Esophagus (tissue), 2 donors: Measurements from ENCODE around the gene GATB. TPM values are rescaled to one million over a fixed set of nuclear protein-coding genes. Genes with fewer than 3 reads are reported as not detected.

Source experiments
- H3K27ac ChIP-seq, 2 donors: one replicate each; pipeline ENCODE4 v1.5.1; 2013; ENCODE audit warnings: low read depth in 2 of 2, mild to moderate bottlenecking in 2 of 2, inconsistent platforms in 1 of 2, low read length in 1 of 2, moderate library complexity in 1 of 2
- H3K27me3 ChIP-seq, 2 donors: one replicate each; pipeline ENCODE4 v1.6.1; 2013; ENCODE audit warnings: low read length in 2 of 2, control low read depth in 1 of 2, mild to moderate bottlenecking in 1 of 2; ENCODE audit not compliant: insufficient read depth in 2 of 2, control insufficient read depth in 1 of 2
- H3K36me3 ChIP-seq, 2 donors: one replicate each; pipeline ENCODE4 v1.6.1; 2013; ENCODE audit warnings: low read length in 1 of 2; ENCODE audit not compliant: control insufficient read depth in 2 of 2, insufficient read depth in 2 of 2
- H3K4me1 ChIP-seq, 2 donors: one replicate each; pipeline ENCODE4 v1.6.1; 2013; ENCODE audit warnings: low read length in 1 of 2; ENCODE audit not compliant: control insufficient read depth in 2 of 2, insufficient read depth in 2 of 2
- H3K4me3 ChIP-seq, 2 donors: one replicate each; pipeline ENCODE4 v1.5.1; 2013; ENCODE audit warnings: low read length in 2 of 2, mild to moderate bottlenecking in 2 of 2, low read depth in 1 of 2, moderate library complexity in 1 of 2
- H3K9me3 ChIP-seq, 2 donors: one replicate each; pipeline ENCODE4 v1.6.1; 2013; ENCODE audit warnings: mild to moderate bottlenecking in 2 of 2, low read depth in 1 of 2, low read length in 1 of 2, moderate library complexity in 1 of 2; ENCODE audit not compliant: control insufficient read depth in 2 of 2, insufficient read depth in 1 of 2
- WGBS, 2 donors: extraction: QIAGEN DNeasy Blood & Tissue Kit; methylation state at CpG; one replicate each; pipeline ENCODE4 v1.1.7; 2013; 5-methylcytosine and 5-hydroxymethylcytosine counted together
- polyA plus RNA-seq, 2 donors: library from polyadenylated mRNA; stranded (reverse); fragments of 200-250 nt; gene quantifications; one replicate each; pipeline ENCODE4 v1.2.3, GENCODE V29; 2013
- donor health status: healthy with polysubstance abuse.
- donor health status: Bipolar disorder and iron deficiency.

GATB gene
- polyA plus RNA-seq, 2 donors = 18.9 to 29.4 TPM

DNA sequence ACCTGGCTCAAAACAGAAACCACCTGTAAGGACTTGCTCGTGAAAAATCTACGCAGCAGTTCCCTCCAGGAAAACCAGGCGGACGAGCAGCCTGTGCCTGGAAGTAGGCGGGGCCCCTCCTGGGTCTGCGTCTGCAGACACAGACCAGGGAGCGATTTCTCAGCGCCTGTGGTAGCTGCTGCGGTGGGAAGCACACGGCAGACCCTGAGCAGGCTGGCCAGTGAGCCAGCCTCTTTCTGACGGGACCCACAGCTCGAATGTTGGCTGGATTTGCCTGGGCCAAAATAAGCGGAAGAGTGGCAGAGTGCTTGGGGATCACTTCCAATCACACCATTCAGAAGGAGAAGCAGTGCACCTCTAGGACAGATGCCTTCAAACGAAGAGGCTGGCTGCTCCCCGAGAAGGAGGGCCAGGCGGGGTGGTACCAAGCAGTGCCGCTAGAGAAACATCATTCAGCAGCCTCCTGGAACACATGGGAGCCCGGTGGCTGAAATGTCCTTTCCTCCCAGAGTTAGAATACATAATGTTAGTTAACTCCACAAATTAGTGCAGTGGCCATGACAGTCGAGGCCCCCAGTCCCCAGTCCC is 85.9 kb downstream of the GATB start:
- H3K4me3 ChIP-seq = peak overlapping the region; percentile 1 to 23
- peaks cover 2 to 8% of the 10 kb centered on the region in 2 donors for H3K4me1 ChIP-seq
- H3K27me3 ChIP-seq = no peaks in the 10 kb centered on the region
- peaks cover 0 to 6% of the 10 kb centered on the region in 2 donors for H3K36me3 ChIP-seq
- peak overlapping the region; percentile 60 to 80 for H3K27ac ChIP-seq
- 22 to 23% methylated on average over 19 of the region's 19 CpGs for WGBS, 2 donors
- H3K9me3 ChIP-seq = no peaks in the 10 kb centered on the region

DNA sequence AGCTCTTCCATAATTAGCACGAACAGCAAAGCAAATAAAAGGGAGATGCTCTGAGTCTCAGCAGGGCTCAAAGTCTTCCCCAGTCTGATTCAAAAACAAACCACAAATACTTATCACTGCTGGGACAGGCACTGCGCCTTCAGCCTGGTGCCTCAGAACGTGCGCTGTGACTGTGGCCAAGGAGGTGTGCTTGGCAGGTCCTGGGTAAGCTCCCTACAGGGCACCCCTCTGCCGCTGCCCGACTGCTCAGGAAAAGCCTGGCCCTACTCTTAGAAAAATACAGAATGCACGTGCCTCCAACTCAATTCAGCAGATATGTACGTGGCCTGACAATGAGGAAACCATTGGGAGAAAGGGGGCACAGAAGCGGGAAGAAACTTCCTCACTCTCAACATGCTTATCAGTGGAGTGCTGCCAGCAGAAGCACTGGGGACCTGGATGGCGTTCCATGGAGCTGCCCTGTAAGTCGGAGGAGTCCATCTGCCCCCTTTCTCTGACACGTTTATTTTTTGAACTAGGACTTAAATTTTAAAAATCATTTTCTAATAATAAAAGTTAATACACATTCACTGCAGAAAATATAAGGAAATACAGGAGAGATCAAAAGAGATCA is 86.8 kb downstream of the GATB start:
- Histone ChIP-seq H3K4me3 (no peak overlapping the region), H3K9me3 (no peaks in the 10 kb centered on the region), H3K36me3 (peaks cover 0 to 6% of the 10 kb centered on the region in 2 donors), H3K4me1 (peaks cover 2 to 8% of the 10 kb centered on the region in 2 donors), H3K27me3 (no peaks in the 10 kb centered on the region), H3K27ac (peak overlapping the region; percentile 13 to 37)
- 51 to 54% methylated on average over 12 of the region's 12 CpGs for WGBS, 2 donors

DNA sequence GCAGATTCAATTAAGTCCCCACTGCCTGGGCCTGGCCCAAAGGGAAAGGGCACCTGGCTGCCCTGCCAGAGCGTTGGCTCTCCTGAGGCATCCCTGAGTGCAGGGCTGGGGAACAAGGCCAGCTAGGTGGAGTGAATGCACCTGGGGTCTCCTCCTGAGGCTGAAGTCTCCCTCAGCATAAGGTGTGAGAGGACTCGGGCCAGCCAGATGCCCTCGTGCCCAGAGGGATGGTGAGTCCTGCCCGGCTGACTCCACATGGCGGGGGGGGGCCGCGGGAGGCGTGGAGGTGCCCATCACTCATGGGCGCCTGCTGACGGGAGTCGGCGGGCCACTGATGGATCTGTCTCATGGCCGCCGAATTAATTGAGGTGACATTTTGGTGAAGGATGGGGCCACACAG is 87.8 kb downstream of the GATB start:
- Histone ChIP-seq H3K36me3 (peaks cover 0 to 6% of the 10 kb centered on the region in 2 donors), H3K4me1 (peaks cover 2 to 10% of the 10 kb centered on the region in 2 donors), H3K4me3 (no peak overlapping the region), H3K27ac (no peak overlapping the region), H3K9me3 (no peaks in the 10 kb centered on the region), H3K27me3 (no peaks in the 10 kb centered on the region)
- 92 to 95% methylated on average over 14 of the region's 14 CpGs for WGBS, 2 donors

DNA sequence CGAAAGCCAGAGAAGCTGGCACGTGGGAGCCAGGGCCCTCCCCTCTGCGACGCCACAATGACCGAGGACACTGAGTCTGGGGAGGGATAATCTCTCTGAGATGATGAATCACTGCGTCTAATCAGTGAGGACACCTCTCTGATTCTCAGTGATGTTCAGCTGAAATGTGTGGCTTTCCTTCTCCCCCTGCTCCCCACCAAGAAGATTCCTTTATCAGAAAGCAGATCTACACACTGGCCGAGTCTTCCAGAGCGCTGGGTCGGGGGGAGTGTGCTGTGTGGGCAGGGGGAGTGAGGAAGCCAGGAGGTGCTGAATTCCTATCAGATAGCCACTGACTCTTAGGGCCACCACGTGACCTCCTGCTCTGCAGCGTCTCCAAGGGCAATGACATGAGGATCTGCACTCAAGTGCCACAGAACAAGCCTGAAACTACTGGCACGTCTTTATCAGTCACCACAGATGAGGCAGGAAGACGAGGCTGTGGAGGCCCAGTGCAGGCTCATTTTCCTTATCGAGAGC is 89.2 kb downstream of the GATB start:
- H3K4me1 ChIP-seq = peaks cover 2 to 10% of the 10 kb centered on the region in 2 donors
- H3K36me3 ChIP-seq = peaks cover 0 to 6% of the 10 kb centered on the region in 2 donors
- WGBS, 2 donors = 86 to 89% methylated on average over 14 of the region's 14 CpGs
- no peaks in the 10 kb centered on the region for H3K9me3 ChIP-seq
- no peak overlapping the region for H3K27ac ChIP-seq
- no peak overlapping the region for H3K4me3 ChIP-seq
- no peaks in the 10 kb centered on the region for H3K27me3 ChIP-seq

DNA sequence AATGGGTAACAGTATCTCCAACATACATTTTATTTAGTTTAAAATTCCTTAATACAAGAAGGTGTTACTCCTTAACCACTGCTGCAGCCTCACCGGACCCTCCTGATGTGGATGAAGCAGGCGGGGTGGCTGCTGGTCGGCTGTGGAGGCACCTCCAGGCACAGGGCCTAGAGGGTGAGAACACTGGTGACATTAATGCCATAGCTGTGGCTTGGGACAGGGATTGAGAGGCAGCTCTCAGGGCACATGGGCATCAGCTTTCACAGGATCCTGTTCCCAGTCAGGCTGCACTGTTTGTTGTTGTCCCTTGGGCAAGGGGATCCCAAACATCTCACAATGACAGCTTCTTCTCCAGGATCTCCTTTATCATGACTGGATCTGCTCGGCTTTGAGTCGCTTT is 90.0 kb downstream of the GATB start:
- H3K27me3 ChIP-seq = no peaks in the 10 kb centered on the region
- H3K27ac ChIP-seq = no peak overlapping the region
- no peaks in the 10 kb centered on the region for H3K9me3 ChIP-seq
- peaks cover 2 to 10% of the 10 kb centered on the region in 2 donors for H3K4me1 ChIP-seq
- H3K36me3 ChIP-seq = peaks cover 0 to 6% of the 10 kb centered on the region in 2 donors
- WGBS, 2 donors = 88 to 95% methylated on average over 5 of the region's 5 CpGs
- no peak overlapping the region for H3K4me3 ChIP-seq

DNA sequence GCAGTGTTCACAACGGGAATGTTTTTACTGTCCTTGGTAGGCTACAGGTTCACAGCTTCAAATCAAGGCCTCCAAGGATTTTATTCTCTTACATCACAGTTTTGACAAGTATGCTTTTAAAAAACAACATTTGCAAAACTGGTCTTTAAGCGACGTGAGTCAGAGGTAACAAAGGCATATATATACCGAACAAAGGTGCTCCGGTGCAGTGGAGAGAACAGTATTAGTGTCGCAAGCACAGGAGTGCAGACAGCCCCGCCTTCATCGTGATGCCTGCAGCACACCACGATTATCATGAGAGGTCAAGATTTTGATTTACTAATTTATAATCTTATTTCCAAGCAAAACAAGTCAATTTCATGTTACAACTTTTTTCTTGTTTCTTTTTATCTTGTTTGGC is 90.8 kb downstream of the GATB start:
- Histone ChIP-seq H3K9me3 (no peaks in the 10 kb centered on the region), H3K27me3 (no peaks in the 10 kb centered on the region), H3K4me3 (no peak overlapping the region), H3K27ac (peak overlapping the region in 1 of 2 donors; percentile 62), H3K36me3 (peaks cover 0 to 6% of the 10 kb centered on the region in 2 donors), H3K4me1 (peaks cover 2 to 8% of the 10 kb centered on the region in 2 donors)
- 69 to 71% methylated on average over 9 of the region's 9 CpGs for WGBS, 2 donors

DNA sequence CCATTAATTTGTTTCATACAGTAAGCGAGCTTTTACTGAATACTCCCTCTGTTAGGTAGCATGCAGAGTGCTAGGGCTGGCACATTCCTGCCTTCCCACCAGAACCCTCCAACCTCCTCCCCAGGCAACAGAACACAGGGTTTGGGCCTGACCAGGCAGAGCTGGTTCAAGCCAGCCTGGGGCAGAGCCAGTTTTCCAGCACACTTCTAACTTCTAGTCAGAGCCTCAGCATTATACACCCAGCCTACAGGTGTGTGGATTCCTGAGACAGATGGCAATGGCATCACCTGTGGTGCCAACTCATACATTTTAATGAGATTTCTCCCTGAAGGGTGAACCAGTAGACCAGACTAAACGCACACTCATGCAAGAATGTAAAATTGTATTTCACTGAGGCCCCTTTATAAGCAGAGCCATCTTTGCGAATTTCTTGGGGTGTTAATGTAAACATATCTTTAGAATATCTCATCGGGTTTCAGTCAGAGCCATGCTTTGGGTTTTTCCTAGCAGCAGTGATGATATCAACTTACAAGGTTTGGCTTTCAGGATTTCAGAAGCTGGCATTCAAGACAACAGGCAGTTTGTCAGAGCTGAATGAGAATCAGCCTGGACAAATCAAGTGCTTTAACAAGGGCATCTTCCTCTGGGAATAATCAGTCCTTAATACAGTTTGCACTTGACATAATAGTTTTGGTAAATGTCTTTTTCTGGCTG is 92.0 kb downstream of the GATB start:
- H3K4me1 ChIP-seq = peaks cover 2 to 3% of the 10 kb centered on the region in 2 donors
- peaks cover 0 to 7% of the 10 kb centered on the region in 2 donors for H3K36me3 ChIP-seq
- no peaks in the 10 kb centered on the region for H3K27me3 ChIP-seq
- WGBS, 2 donors = 45 to 62% methylated on average over 4 of the region's 4 CpGs
- H3K27ac ChIP-seq = peak overlapping the region in 1 of 2 donors; percentile 53
- H3K9me3 ChIP-seq = no peaks in the 10 kb centered on the region
- no peak overlapping the region for H3K4me3 ChIP-seq

DNA sequence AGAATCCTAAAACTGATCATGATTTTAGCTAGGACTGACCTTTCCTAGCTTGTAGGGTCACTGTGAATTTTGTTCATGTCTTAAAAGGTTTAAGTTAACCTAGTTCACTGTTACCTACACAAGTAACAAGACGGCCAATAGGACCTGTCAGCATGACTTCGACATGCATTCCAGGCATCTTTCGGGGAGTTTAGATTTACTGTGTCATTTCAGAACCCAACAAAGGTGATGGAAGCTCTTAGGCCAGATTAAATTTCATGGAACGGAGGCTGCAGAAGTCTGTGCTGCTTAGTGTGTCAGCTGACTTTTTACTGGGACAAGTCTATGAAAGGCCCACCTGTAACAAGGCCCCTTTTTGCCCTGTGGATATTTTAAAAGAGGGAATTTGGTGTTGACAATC is 93.1 kb downstream of the GATB start:
- Histone ChIP-seq H3K9me3 (no peaks in the 10 kb centered on the region), H3K4me3 (no peak overlapping the region), H3K27me3 (no peaks in the 10 kb centered on the region), H3K36me3 (peaks cover 0 to 4% of the 10 kb centered on the region in 2 donors), H3K4me1 (peaks cover 0 to 2% of the 10 kb centered on the region in 2 donors), H3K27ac (no peak overlapping the region)
- 97 to 98% methylated on average over 4 of the region's 4 CpGs for WGBS, 2 donors

DNA sequence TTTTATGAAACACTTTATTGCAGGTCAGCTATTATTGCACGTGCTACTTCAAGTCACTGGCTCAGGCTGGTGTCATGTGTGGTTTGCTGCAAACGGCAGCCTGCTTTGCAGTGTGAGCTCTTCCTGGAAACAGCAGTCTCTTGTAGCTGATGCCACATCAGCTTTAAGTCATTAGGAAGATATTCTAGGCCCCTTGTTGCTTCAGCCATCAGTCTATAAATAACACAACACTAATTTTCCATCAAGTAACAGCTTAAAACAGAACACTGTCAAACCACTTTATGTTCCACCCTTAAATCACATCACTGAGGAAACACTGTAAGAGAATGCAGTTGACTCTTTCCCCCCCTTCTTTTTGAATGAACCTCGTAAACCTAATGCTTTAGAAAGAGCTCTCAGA is 93.8 kb downstream of the GATB start:
- 47% methylated on average over 3 of the region's 3 CpGs for WGBS, 2 donors

More for the DNA sequence above, 93.8 kb downstream of the GATB start:
- no peaks in the 10 kb centered on the region for H3K9me3 ChIP-seq
- H3K27me3 ChIP-seq = no peaks in the 10 kb centered on the region
- no peak overlapping the region for H3K27ac ChIP-seq
- peaks cover 0 to 7% of the 10 kb centered on the region in 2 donors for H3K36me3 ChIP-seq
- H3K4me1 ChIP-seq = peaks cover 0 to 2% of the 10 kb centered on the region in 2 donors
- H3K4me3 ChIP-seq = no peak overlapping the region
